Urothelium cell line (cell line): ENCODE measurements around the gene PKNOX2.

Experiments used
- DNase-seq: peaks from one replicate; pipeline ENCODE4 v3.0.0; 2011; ENCODE audit warnings: low spot score, mixed read lengths
- FAIRE-seq: peaks from 2 replicates; lab custom pipeline; 2011; peaks lifted over from hg19 to GRCh38; lab: Jason Lieb, UNC

Gene PKNOX2

GRCh38 chr11:125305345-125305744 lies 140.8 kb downstream of the PKNOX2 start:
- DNase-seq (no peak), FAIRE-seq (no peak)

DNA sequence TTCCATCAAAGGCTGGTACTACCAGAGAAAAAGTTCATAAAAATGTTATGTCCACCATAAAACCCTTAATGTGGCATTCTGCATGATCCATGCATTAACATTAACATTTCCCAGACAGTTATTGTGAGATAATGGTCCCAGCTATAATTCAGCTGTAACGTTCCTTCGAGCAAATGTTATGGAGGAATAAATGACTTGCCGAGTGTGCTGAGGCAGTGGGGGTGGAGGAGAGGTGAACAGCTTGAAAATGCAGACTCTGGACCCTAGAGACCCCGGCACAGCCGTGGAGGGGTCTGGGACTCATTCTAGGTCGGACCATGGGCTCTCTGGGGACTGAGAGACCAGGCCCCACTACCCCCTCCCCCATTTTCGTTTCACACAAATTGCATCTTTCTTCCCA lies 141.9 kb downstream of the PKNOX2 start:
- DNase-seq (no peak), FAIRE-seq (no peak)

- FAIRE-seq, result no peak
- no peak for DNase-seq
These were observed 143.7 kb downstream of the PKNOX2 start for GRCh38 chr11:125308246-125308645.

DNA sequence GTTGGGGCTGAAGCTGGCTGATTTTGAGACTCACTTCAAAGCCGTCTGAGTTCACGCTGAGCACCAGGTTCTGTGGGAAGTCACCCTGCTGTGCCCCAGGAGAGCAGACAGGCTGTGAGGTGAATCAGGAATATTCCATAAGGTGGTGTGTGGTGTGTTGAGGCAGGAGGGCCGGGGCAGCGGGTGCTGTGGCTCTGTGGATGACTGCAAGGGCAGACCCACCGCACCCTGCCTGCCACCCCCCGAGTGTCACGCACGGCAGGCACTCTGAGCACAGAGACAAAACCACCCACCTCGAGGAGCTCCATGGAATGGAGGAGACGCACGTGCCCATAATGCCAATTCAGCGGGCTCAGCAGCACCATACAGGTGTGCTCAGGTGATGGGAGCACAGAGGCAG lies 147.8 kb downstream of the PKNOX2 start:
- DNase-seq (no peak), FAIRE-seq (no peak)

DNA sequence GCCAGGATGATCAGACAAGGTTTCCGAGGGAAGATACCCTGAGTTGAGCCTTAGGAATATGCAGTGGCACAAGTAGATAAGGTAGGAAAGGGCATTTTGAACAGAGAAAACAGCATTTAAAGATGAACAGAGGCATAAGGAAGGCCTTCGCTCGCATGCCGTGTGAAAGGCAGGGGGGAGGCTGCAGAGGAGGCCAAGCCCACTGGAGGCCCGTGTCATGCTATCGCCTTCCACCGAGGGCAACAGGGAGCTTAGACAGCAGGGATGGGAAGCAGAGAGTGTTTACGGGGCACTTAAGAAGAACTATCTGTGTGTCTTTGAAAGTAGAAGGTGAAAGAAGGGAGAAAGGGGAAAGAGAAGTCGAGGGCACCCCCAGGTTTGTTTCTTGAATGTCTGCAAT lies 148.3 kb downstream of the PKNOX2 start:
- FAIRE-seq (no peak), DNase-seq (no peak)

DNA sequence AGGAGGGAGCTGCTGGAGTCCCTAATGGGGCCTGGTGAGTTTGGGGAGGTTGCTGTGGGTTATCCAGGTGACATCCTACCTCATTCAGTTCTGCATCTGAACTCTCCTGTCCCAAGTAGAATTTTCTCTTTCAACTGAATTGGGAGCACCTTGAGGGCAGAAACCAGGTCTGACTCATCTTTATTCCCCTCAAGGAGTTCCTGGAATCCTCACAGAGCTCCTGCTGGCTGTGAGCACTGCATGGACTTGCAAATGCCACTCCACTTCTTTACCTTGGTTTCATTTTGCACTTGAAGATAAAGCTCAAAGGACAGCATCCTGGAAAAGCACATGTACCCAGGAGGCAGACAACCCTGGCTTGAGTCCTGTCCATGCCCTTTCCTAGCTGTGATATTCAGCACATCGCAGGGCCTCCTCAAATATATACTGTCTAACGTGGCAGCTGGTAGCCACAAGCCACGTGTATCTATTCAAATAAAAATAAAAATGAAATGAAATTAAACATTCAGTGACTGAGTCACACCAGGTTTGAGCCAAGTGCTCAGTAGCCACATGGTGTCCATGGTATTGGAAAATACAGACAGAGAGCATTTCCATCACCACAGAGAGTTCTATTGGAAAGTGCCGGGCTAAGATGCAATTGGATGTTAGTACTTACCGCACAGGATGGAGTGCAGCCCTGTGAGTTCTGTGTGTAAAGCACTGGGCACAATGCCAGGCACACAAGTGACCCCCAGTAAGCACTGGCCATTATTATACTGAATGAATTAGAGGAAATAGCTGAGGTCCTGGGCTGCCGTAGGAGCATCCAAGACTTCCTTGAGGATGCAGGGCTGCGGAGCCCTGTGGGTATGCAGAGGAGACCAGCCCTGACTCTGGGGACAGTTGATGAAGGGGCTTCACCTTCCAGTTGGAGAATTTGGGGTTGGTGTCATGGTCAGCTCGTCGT lies 149.0 kb downstream of the PKNOX2 start:
- DNase-seq (no peak), FAIRE-seq (no peak)

- DNase-seq (no peak), FAIRE-seq (no peak)
These were observed 149.9 kb downstream of the PKNOX2 start for GRCh38 chr11:125314276-125315078.

GRCh38 chr11:125315079-125315740 lies 150.7 kb downstream of the PKNOX2 start:
- FAIRE-seq (no peak), DNase-seq (no peak)

- FAIRE-seq, result no peak
These were observed 152.9 kb downstream of the PKNOX2 start for GRCh38 chr11:125317416-125317815.

GRCh38 chr11:125319649-125320048 lies 155.1 kb downstream of the PKNOX2 start:
- DNase-seq, result no peak
- FAIRE-seq, result no peak

More at GRCh38 chr11:125317416-125317815, 152.9 kb downstream of the PKNOX2 start:
- DNase-seq, result no peak

DNA sequence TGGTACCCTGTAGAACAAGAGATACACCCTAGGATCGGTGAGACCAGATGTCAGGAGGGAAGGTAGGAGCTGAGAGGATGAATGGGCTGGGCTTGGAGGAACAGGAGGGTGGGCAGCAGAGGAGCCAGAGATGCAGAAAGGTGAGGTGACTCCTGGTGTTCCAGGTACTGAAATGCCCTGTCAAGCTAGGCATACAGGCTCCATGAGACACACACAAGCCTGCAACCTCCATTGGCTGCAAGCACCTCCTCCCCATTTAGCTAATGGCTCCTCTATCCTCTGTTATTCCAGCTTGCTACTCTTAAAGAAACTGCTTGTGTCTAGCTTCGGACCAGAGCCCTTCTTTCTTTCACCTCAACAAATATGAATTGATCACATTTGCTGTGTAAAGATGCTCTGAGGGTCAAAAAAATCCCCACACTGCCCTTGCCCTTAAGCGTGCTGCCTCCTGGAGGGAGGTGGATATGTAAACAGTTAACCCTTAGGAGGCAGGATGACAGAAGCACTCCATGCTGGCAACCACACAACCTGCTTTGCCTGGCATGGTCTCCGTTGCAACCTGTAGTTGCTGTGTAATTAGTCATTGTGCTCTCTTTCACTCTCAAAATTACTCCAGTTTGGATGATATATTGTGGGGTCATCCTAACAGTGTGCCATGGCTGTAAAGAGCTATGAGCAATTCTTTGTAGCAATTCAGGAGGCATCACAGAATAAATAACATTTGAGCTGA lies 156.0 kb downstream of the PKNOX2 start:
- no peak for DNase-seq
- no peak for FAIRE-seq

DNA sequence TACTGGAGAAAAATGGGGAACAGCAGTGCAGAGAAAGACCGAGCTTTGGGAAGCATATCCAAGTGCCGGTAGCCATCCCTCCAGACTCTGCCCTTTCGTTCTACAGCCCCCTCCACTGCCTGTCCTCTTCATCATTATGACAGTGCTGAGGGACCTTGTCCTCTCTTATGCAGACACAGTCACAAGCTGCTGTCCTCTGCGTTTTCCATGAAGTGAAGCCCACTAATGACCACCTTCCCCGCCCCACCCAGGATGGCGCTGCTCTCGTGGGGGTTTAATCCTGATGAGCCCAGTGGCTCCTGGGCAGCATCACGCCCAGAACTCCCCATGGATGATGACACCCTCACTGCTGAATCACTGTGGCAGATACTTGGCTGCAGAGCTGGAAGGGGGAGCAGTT lies 157.7 kb downstream of the PKNOX2 start:
- DNase-seq, result no peak
- FAIRE-seq, result no peak

GRCh38 chr11:125325196-125325595 lies 160.6 kb downstream of the PKNOX2 start:
- no peak for DNase-seq
- no peak for FAIRE-seq

DNA sequence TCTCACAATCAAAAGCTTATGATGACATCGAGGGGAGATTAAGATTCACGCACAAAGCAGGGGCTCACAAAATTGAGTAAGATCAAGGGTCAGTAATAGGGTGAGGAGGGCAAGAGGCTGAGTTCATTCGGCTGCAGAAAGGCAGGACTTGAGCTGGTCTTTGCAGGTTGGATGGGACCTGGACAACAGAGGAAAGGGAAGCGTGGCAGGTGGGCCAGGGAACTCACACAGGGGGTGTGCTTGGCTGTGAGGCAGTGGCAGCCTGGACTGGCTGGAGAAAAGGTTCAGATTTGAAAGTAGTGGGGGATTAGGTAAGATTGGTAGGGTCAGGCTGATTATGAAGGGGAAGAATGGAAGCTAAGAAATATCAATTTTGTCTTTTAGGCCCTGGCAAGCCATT lies 161.6 kb downstream of the PKNOX2 start:
- DNase-seq (no peak), FAIRE-seq (no peak)

- FAIRE-seq (no peak), DNase-seq (no peak)
These were observed 163.1 kb downstream of the PKNOX2 start for GRCh38 chr11:125327518-125328224.

DNA sequence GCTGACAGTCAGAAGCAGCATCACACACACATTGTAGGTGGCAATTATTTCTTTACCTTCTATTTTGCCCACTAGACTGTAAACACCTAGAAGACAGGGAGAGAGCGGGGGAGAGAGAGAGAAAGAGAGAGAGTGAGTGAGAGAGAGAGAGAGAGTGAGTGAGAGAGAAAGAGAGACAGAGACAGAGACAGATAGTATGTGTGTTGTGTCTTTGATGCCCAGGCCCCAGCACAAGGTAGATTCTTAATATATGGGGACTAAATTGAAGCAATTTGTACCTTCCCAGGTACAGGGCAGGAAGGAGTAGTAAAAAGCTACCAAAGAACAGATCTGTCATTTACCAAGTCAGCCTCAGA lies 163.7 kb downstream of the PKNOX2 start:
- DNase-seq (no peak), FAIRE-seq (no peak)

DNA sequence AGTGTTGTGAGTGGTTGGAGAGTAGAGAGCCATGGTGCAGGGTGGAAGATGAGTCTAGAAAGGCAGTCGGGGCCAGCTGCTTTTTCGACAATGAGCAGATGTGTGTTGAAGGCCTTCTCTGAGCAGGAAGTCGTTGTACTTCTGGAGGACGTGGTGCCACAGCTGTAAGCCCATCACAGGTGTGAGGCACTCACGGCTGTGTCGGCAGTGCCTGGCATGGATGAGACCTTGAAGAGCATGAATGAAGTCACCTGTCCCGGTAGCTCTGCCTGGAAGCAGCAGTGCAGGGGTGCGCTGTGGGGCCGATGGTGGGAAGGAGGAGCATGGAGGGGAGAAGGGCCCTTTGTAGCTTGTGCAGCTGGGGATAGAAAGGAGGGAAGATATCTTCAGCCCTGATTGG lies 165.2 kb downstream of the PKNOX2 start:
- FAIRE-seq (no peak), DNase-seq (no peak)

- no peak for FAIRE-seq
These were observed 166.1 kb downstream of the PKNOX2 start for GRCh38 chr11:125330462-125331325.

DNA sequence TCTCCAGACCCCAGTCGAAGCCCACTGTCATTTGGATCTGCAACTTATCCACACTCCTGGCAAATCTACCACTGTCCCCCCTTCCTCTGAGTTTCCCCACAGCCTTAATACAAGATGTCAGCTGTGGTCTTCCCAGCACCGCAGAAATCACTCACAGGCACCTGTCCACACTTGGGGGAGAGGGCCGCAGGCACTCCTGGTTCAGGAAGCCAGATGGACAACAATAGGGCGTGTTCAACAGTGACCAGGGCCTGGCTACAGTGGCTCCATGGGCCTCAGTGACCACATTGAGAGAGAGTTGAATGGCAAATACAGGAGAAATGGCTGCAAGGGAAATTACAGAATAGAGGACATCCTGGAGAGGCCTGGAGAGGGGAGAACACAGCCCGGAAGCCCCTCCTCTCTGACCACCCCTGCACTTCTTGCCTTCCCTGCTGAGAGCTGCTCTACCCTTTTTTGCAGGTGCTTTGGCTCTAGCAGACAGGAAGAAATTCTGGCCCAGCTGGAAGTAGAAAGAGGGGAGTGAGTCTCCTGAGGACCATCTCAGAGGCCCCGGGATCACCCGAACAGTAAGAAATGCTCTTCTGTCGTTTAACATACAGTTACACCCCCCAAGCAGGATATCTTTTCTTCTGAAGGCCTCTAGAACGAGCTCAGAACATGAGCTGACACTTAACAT lies 166.9 kb downstream of the PKNOX2 start:
- DNase-seq, result no peak
- FAIRE-seq, result no peak

More at GRCh38 chr11:125330462-125331325, 166.1 kb downstream of the PKNOX2 start:
- no peak for DNase-seq
